HG03558 (cell line): ENCODE data around the gene EIPR1.
"Not testable (repeated sequence)": the region's sequence is repeated elsewhere in the genome, so short reads cannot be mapped to it uniquely, and the experiment has no call there.

Experiments
- ATAC-seq: cut with Tn5 transposase; IDR thresholded peaks from one replicate; pipeline ENCODE4 v1.9.1; 2021; ENCODE audit warnings: moderate number of reproducible peaks; ENCODE audit not compliant: unreplicated experiment; ENCODE audit errors: extremely low read depth

EIPR1 gene

GRCh38 chr2:3184167-3184566 is 193.5 kb downstream of the EIPR1 start:
- ATAC-seq, result no peak

- no peak for ATAC-seq
Observed at GRCh38 chr2:3183766-3184165, 193.9 kb downstream of the EIPR1 start.

DNA sequence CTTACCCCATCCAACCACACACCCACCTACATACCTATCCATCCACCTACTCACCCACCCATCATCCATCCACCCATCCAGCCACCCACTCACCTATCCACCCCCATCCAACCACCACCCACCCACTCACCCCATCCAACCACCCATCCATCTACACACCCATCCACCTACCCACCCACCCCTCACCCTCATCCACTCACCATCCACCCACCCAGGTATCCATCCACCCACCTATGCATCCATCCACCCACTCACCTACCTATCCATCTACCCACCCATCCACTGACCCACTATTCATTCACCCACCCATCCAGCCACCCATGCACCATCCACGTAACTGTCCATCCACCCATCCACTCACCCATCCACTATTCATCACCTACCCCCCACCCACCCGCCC is 194.8 kb downstream of the EIPR1 start:
- ATAC-seq, result no peak

GRCh38 chr2:3181416-3182010 is 196.1 kb downstream of the EIPR1 start:
- ATAC-seq, result no peak

DNA sequence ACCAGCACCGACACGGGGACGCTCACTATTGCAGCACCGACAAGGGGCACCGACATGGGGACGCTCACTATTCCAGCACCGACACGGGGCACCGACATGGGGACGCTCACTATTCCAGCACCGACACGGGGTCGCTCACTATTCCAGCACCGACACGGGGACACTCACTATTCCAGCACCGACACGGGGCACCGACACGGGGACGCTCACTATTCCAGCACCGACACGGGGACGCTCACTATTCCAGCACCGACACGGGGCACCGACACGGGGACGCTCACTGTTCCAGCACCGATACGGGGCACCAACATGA is 196.8 kb downstream of the EIPR1 start:
- ATAC-seq, result not testable (repeated sequence)

GRCh38 chr2:3180082-3180908 is 197.3 kb downstream of the EIPR1 start:
- ATAC-seq, result no peak

- ATAC-seq, result no peak
Observed at GRCh38 chr2:3179626-3180025, 198.0 kb downstream of the EIPR1 start.

DNA sequence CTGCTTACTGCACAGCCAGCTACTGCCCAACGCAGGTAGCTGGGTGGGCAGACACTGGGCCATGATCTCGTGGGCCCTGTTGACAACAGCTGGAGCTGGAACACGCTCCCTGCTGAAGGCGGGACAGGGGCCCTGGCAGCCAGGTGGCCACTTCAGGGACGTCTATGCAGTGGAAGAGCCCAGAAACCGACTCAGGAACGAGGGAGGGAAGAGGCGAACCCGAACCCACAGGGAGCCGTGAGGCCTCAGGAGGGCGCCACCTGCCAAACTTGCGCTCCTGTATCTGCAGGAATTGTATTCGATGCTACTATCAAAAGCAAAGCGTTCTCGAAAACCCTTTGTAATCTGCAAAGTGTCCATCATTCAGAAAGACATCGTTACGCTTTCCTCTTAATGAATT is 198.4 kb downstream of the EIPR1 start:
- ATAC-seq, result no peak

- no peak for ATAC-seq
Observed at GRCh38 chr2:3178578-3179031, 199.0 kb downstream of the EIPR1 start.

GRCh38 chr2:3177891-3178577 is 199.6 kb downstream of the EIPR1 start:
- no peak for ATAC-seq

DNA sequence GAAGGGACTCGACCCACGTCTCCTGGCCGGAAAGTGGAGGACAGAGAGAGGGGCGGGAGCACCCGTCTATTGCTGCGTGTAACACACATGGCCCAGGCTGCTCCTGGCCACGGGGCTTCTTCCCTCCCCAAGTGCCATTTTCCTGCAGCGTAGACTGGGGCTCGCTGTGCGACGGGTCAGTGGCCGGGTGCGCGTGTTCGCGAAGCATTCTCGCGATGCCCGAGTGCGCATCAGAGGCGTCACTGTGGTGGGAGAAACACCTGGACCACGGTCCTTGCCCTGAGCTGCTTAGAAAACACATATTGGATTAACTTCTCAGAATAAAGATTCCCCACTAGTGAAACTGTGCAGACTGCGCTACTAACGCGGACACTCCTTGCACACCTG is 200.8 kb downstream of the EIPR1 start:
- no peak for ATAC-seq

- no peak for ATAC-seq
Observed at GRCh38 chr2:3176071-3176868, 201.3 kb downstream of the EIPR1 start.

DNA sequence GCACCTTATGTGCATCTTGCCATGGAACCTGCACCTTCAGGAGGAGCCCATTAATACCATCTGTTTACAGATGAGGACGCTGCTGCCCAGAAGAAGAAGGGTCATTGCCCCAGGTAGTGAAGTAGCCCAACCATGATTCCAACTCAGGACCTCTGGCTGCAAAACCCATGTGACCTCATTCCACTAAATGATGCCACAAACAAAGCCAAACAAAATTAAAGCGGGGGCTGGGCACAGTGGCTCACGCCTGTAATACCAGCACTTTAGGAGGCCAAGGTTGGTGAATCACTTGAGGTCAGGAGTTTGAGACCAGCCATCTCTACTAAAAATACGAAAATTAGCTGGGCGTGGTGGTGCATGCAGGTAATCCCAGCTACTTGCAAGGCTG is 202.1 kb downstream of the EIPR1 start:
- ATAC-seq, result no peak

DNA sequence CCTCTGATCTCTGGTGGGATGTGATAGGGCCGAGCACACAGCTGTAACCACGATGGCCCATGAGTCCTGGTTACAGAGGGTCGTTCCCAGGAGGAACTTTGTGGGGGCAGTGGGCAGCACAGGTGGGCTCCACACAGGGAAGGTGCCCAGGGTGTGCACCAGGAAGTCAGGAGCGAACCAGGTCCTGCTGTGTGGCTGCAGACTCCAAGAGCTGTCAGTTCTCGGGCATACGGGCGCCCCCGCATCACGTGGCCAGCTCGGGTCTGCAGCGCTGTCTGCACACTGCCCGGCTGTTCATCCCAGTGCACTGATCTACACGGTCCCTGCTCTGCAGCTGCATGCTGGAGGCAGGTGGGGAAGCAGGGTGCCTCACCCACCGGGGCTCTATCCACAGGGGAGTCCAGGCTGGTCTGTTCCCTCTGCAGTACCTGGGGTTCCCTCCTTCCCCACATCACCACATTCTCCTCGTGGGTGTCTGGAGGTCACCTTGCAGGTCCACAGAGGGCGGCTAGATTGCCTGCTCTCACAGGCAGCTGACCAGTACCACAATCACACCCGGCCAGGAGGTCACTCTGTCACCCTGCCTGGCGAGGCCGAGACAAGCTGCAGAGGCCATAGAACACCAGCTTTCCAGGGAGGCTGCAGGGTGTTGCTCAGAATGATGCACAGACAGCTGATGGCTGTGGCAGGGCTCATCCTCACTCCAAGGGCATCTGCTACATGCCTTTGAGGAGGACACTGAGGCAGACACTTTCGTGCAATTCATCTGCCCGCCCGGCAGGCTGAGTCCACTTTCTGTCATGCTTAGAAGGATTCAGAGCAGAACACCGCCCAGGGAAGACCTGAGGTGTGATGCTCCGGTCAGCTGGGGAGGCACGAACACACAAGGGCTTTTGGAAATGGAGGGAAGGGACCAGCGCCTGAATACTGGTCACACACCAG is 202.7 kb downstream of the EIPR1 start:
- no peak for ATAC-seq

GRCh38 chr2:3173031-3173430 is 204.6 kb downstream of the EIPR1 start:
- no peak for ATAC-seq

- ATAC-seq, result no peak
Observed at GRCh38 chr2:3172265-3172935, 205.2 kb downstream of the EIPR1 start.

DNA sequence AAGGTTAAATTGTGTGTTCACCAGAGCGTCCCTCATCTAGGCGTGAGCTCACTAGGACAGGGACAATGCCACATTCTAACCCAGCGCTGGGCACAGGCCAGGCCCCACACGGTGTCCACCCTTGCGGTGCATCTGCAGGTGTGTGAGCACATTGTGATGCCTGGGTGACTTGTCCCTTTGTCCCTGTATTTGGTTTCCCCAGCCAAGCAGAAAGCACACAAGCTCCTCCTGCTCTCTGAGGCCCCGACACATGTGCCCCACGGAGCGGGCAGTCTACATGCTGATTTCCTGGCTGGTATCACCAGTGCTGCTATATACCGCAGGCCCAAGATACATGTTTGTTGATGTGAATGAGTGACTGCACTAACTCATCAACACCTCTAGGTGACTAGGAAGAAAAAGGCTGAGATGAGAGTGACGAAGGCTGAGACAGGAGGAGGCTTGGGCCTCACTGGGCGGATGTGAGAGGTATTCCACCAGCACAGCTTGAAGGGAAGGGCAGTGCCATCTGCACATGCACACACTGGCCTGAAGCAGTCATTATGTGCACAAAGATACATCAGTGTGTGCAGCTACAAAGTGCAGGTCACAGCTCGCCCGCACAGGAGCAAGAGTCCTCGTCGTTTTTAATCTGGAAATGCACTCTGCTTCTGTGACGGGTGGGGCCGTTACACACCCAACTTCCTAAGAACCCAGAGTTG is 205.9 kb downstream of the EIPR1 start:
- ATAC-seq, result no peak

- ATAC-seq, result no peak
Observed at GRCh38 chr2:3170792-3171455, 206.7 kb downstream of the EIPR1 start.
